ENCODE data around the gene OCA2. TPM values are rescaled to one million over a fixed set of nuclear protein-coding genes. Genes with fewer than 3 reads are reported as not detected.

OCA2 gene
- polyA plus RNA-seq, 1 donor from 2014 or later: 0.97 TPM

- Histone ChIP-seq H3K27me3 (ENCODE audit: insufficient read depth, low read depth, low read length) (no peaks in the 10 kb centered on the region), H3K27ac (ENCODE audit: low read length) (no peak overlapping the region), H3K4me3 (ENCODE audit: low read length) (no peak overlapping the region), H3K9ac (ENCODE audit: low read length) (no peak overlapping the region), H2AFZ (ENCODE audit: low read depth, low read length) (no peak overlapping the region), H3K4me2 (ENCODE audit: low read length) (no peak overlapping the region), H3F3A (ENCODE audit: insufficient read depth, low read length, poor library complexity, severe bottlenecking) (no peaks in the 10 kb centered on the region), H3K36me3 (ENCODE audit: insufficient read depth, low read length) (no peaks in the 10 kb centered on the region), H4K20me1 (ENCODE audit: insufficient read depth) (no peaks in the 10 kb centered on the region), H3K9me3 (ENCODE audit: low read length) (no peaks in the 10 kb centered on the region), H3K9me2 (ENCODE audit: insufficient read depth, low read length) (no peaks in the 10 kb centered on the region), H3K79me2 (replicated peaks; ENCODE audit: insufficient read depth, low read length) (no peaks in the 10 kb centered on the region)
- TF ChIP-seq MXI1 (conservative IDR thresholded peaks at IDR 0.05; ENCODE audit: poor library complexity, severe bottlenecking) (no peak), EP300 (conservative IDR thresholded peaks at IDR 0.05; ENCODE audit: poor library complexity, severe bottlenecking) (no peak), SMC3 (conservative IDR thresholded peaks at IDR 0.05; ENCODE audit: poor library complexity) (no peak), POLR2AphosphoS5 (IDR thresholded peaks at IDR 0.05) (no peak), EZH2 (IDR thresholded peaks at IDR 0.05; ENCODE audit: borderline replicate concordance, insufficient read depth, low read length, poor library complexity, severe bottlenecking) (no peak), CTCF (IDR thresholded peaks at IDR 0.05; ENCODE audit: poor library complexity, severe bottlenecking) (no peak), REST (IDR thresholded peaks at IDR 0.05; ENCODE audit: borderline replicate concordance) (no peak), RAD21 (conservative IDR thresholded peaks at IDR 0.05) (no peak), TAF1 (IDR thresholded peaks at IDR 0.05; ENCODE audit: low read depth) (no peak)
Observed at GRCh38 chr15:27808182-27808581, 290.9 kb downstream of the OCA2 start.

- Histone ChIP-seq H3K9me3 (ENCODE audit: low read length) (peaks cover under 1% of the 10 kb centered on the region), H3K36me3 (ENCODE audit: insufficient read depth, low read length) (no peaks in the 10 kb centered on the region), H4K20me1 (ENCODE audit: insufficient read depth) (no peaks in the 10 kb centered on the region), H3K27me3 (ENCODE audit: insufficient read depth, low read depth, low read length) (no peaks in the 10 kb centered on the region), H3F3A (ENCODE audit: insufficient read depth, low read length, poor library complexity, severe bottlenecking) (no peaks in the 10 kb centered on the region), H3K27ac (ENCODE audit: low read length) (no peak overlapping the region), H2AFZ (ENCODE audit: low read depth, low read length) (no peak overlapping the region), H3K9ac (ENCODE audit: low read length) (no peak overlapping the region), H3K9me2 (ENCODE audit: insufficient read depth, low read length) (no peaks in the 10 kb centered on the region), H3K4me2 (ENCODE audit: low read length) (no peak overlapping the region), H3K4me3 (ENCODE audit: low read length) (no peak overlapping the region), H3K79me2 (replicated peaks; ENCODE audit: insufficient read depth, low read length) (no peaks in the 10 kb centered on the region)
- TF ChIP-seq MXI1 (conservative IDR thresholded peaks at IDR 0.05; ENCODE audit: poor library complexity, severe bottlenecking) (no peak), REST (IDR thresholded peaks at IDR 0.05; ENCODE audit: borderline replicate concordance) (no peak), TAF1 (IDR thresholded peaks at IDR 0.05; ENCODE audit: low read depth) (no peak), EZH2 (IDR thresholded peaks at IDR 0.05; ENCODE audit: borderline replicate concordance, insufficient read depth, low read length, poor library complexity, severe bottlenecking) (no peak)
Observed at GRCh38 chr15:27807335-27807734, 291.8 kb downstream of the OCA2 start.

All from neural cell (in vitro differentiated cells).